IPS-NIHi7 (cell line): Measurements from ENCODE around the gene MEIKIN.

Experiments used
- DNase-seq: peaks from one replicate; pipeline ENCODE4 v3.0.0; 2012; ENCODE audit warnings: mixed read lengths; ENCODE audit errors: extremely low spot score

The MEIKIN gene

GRCh38 chr5:131773805-131774204 is 171.7 kb downstream of the MEIKIN start:
- no peak for DNase-seq

- DNase-seq, result no peak
These were observed 173.8 kb downstream of the MEIKIN start for GRCh38 chr5:131771692-131772091.

- DNase-seq, result no peak
These were observed 175.5 kb downstream of the MEIKIN start for GRCh38 chr5:131769961-131770360.

- DNase-seq, result no peak
These were observed 176.1 kb downstream of the MEIKIN start for GRCh38 chr5:131769336-131769735.

GRCh38 chr5:131767891-131768290 is 177.6 kb downstream of the MEIKIN start:
- no peak for DNase-seq

GRCh38 chr5:131766689-131767088 is 178.8 kb downstream of the MEIKIN start:
- no peak for DNase-seq

- no peak for DNase-seq
These were observed 180.2 kb downstream of the MEIKIN start for GRCh38 chr5:131765261-131765660.

- no peak for DNase-seq
These were observed 181.5 kb downstream of the MEIKIN start for GRCh38 chr5:131763968-131764367.

GRCh38 chr5:131760793-131761192 is 184.7 kb downstream of the MEIKIN start:
- no peak for DNase-seq

- no peak for DNase-seq
These were observed 185.8 kb downstream of the MEIKIN start for GRCh38 chr5:131759704-131760103.

GRCh38 chr5:131758520-131758900 is 187.0 kb downstream of the MEIKIN start:
- DNase-seq, result no peak

GRCh38 chr5:131757830-131758519 is 187.5 kb downstream of the MEIKIN start:
- DNase-seq, result no peak
